HG03097 (cell line): ENCODE data around the gene PRR15L.

Experiments
- ATAC-seq: cut with Tn5 transposase; IDR thresholded peaks from one replicate; pipeline ENCODE4 v1.9.1; 2021; ENCODE audit not compliant: unreplicated experiment, low FRiP score

PRR15L gene

DNA sequence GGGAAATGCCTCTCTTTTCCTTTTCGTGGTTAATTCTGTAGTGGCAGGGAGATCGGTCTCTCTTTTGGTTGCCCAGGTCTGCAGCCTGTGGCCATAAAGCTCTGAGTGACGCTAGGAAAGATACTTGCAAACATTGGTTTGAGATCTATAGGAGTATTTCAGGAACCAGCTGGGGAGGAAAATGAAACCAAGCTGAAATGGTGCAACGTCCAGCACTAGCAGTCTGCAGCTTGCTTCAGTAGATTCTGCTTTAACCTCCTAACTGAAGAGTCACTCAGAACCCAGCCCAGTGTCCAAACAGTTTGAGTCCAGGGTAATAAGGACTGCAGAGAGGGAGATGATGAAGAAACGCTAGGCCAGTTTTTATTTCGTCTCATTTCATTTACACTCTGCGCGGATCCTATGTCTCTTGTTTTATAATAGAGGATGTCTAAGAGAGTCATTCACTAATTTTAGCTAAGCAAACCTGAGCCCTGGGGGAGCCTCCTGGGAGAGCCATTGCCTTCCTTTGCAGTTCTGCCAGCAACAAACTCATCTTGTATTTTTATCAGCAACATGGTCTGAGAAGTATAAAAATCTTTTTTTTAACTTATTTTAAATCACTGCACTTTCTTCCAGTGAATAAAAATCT lies 49.6 kb downstream of the PRR15L start:
- no peak for ATAC-seq

DNA sequence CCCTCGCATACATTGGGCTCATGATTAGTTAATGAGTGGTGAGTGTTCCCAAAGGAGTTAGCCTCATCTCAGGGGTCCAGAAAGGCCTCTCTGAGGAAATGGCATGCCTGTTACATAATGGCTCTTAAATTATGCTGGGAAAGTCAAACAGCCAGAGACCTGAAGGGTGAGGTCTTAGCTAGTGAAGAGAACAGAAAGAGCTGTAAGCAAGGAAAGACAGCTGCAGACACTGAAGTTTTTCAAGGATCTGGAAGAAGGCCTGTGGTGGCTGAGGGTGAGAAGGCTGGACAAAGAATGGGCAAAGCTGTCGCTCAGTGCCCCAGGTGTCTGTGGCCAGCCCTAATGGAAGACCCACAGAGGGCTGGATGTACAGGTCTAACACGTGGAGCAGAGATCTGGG lies 51.2 kb downstream of the PRR15L start:
- ATAC-seq, result no peak

DNA sequence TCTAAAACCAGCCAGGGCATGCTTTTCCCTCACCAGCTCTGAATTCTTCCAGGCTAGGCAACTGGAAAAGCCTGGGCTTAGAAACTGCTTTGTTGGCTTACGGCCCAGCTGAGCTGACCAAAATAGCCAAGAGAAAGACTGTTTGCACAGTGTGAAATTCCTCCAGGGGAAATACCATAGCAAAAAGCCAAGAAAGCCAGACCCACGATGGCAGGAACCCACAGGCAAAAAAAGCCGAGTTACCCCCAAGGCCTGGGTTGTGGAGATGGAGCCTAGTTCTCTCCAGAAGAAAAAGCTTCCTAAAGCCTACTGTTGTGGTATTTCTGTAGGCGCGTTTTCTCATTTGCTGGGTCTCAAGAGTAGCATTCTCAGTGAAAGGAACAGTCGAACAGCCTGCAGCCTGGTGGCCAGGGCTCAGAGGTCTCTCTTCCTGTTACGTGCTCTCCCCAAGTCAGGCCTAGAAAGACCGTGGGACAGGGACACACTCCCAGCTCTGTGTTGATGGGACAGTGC lies 52.4 kb downstream of the PRR15L start:
- ATAC-seq, result no peak

- no peak for ATAC-seq
These were observed 55.5 kb downstream of the PRR15L start for GRCh38 chr17:47902039-47902744.
